Testis (tissue), 3 donors: ENCODE measurements around the gene TTLL11. TPM values are rescaled to one million over a fixed set of nuclear protein-coding genes. Genes with fewer than 3 reads are reported as not detected.

Experiments used
- DNase-seq: peaks from one replicate; pipeline ENCODE4 v3.0.0-alpha.2; 2019
- H3K27ac ChIP-seq, 2 donors: fragments of 200-600 bp; sonication (generic); one replicate each; pipeline ENCODE4 v1.5.1; 2019
- H3K27me3 ChIP-seq: fragments of 200-600 bp; sonication (generic); one replicate; pipeline ENCODE4 v1.5.1; 2019
- H3K36me3 ChIP-seq: fragments of 200-600 bp; sonication (generic); one replicate; pipeline ENCODE4 v1.5.1; 2017; ENCODE audit warnings: low read depth; ENCODE audit errors: missing control alignments
- H3K4me1 ChIP-seq: fragments of 200-600 bp; sonication (generic); one replicate; pipeline ENCODE4 v1.5.1; 2019
- H3K4me3 ChIP-seq, 2 donors: fragments of 200-600 bp; sonication (generic); one replicate each; pipeline ENCODE4 v1.5.1; 2017 to 2019
- H3K9me3 ChIP-seq: fragments of 200-600 bp; sonication (generic); one replicate; pipeline ENCODE4 v1.5.1; 2017
- CTCF ChIP-seq, 3 experiments: fragments of 450-650 bp in 2 of 3; fragments of 200-600 bp in 1 of 3; sonication (generic) in 1 of 3; IDR thresholded peaks; one replicate each; pipeline ENCODE4 v1.5.1; 2016 to 2019; ENCODE audit warnings: antibody characterized with exemption in 3 of 3, mild to moderate bottlenecking in 2 of 3, moderate library complexity in 1 of 3
- POLR2A ChIP-seq: fragments of 450-650 bp; IDR thresholded peaks from one replicate; pipeline ENCODE4 v1.6.1; 2017; ENCODE audit warnings: antibody characterized with exemption, mild to moderate bottlenecking, moderate library complexity
- WGBS, 2 donors: methylation state at CpG; one replicate each; pipeline ENCODE4 v1.1.5; 2018; 5-methylcytosine and 5-hydroxymethylcytosine counted together
- intact Hi-C: fragments of 100-400 bp; cut with DNase I; formaldehyde crosslinking; loops from one replicate; pipeline ENCODE4 v1.15.1; 2023; ENCODE audit warnings: low total_unique reads
- polyA plus RNA-seq: library from polyadenylated mRNA; stranded (reverse); fragments of 350-450 nt; fragmentation: Illumina TruSeq; extraction: RNeasy Lipid Tissue Mini Kit (QIAGEN cat#74804); gene quantifications from one replicate; pipeline ENCODE4 v1.2.3, GENCODE V29; 2014; ENCODE audit warnings: low read depth, low replicate concordance; ENCODE audit not compliant: insufficient read depth
- total RNA-seq, 2 donors: library from RNA; depleted of rRNA; stranded (reverse); fragments of >200 nt; gene quantifications; one replicate each; pipeline ENCODE4 v1.2.3, GENCODE V29; 2016

Gene TTLL11
- total and polyA plus RNA-seq, 3 donors from 2014 or later: 17.8 to 36.5 (median 19.8) TPM

GRCh38 chr9:121818841-121819427 is 274.2 kb downstream of the TTLL11 start:
- WGBS, 2 donors: 88 to 92% methylated on average over 11 to 12 of the region's 12 CpGs

GRCh38 chr9:121818016-121818661 is 275.0 kb downstream of the TTLL11 start:
- no peaks in the 10 kb centered on the region for H3K4me1 ChIP-seq
- WGBS, 2 donors: 86 to 87% methylated on average over 17 to 19 of the region's 19 CpGs

More at GRCh38 chr9:121818841-121819427, 274.2 kb downstream of the TTLL11 start:
- H3K36me3 ChIP-seq: no peaks in the 10 kb centered on the region
- DNase-seq: no peak
- H3K4me3 ChIP-seq: no peak overlapping the region
- no peak overlapping the region for H3K27ac ChIP-seq
- H3K4me1 ChIP-seq: no peaks in the 10 kb centered on the region
- no peaks in the 10 kb centered on the region for H3K9me3 ChIP-seq
- no peak for TF ChIP-seq POLR2A
- no peak for TF ChIP-seq CTCF (IDR thresholded peaks at IDR 0.05)
- intact Hi-C loops: no loop called here
- no peaks in the 10 kb centered on the region for H3K27me3 ChIP-seq

GRCh38 chr9:121817476-121817875 is 275.6 kb downstream of the TTLL11 start:
- intact Hi-C loops: no loop called here
- DNase-seq: no peak
- TF ChIP-seq CTCF (IDR thresholded peaks at IDR 0.05) (no peak), POLR2A (no peak)
- WGBS, 2 donors: 93 to 95% methylated on average over 9 of the region's 9 CpGs
- no peaks in the 10 kb centered on the region for H3K4me1 ChIP-seq
- no peak overlapping the region for H3K4me3 ChIP-seq
- no peaks in the 10 kb centered on the region for H3K36me3 ChIP-seq
- no peaks in the 10 kb centered on the region for H3K27me3 ChIP-seq
- no peak overlapping the region for H3K27ac ChIP-seq
- no peaks in the 10 kb centered on the region for H3K9me3 ChIP-seq

More at GRCh38 chr9:121818016-121818661, 275.0 kb downstream of the TTLL11 start:
- Histone ChIP-seq H3K36me3 (no peaks in the 10 kb centered on the region), H3K27ac (no peak overlapping the region), H3K27me3 (no peaks in the 10 kb centered on the region), H3K4me3 (no peak overlapping the region), H3K9me3 (no peaks in the 10 kb centered on the region)
- intact Hi-C loops: no loop called here
- no peak for DNase-seq
- TF ChIP-seq CTCF (IDR thresholded peaks at IDR 0.05) (no peak), POLR2A (no peak)

GRCh38 chr9:121816845-121817450 is 276.2 kb downstream of the TTLL11 start:
- H3K4me1 ChIP-seq: no peaks in the 10 kb centered on the region
- no peaks in the 10 kb centered on the region for H3K27me3 ChIP-seq
- no peak overlapping the region for H3K27ac ChIP-seq
- H3K4me3 ChIP-seq: no peak overlapping the region
- no peaks in the 10 kb centered on the region for H3K36me3 ChIP-seq
- DNase-seq: no peak
- no peaks in the 10 kb centered on the region for H3K9me3 ChIP-seq
- 83 to 87% methylated on average over 12 of the region's 12 CpGs for WGBS, 2 donors
- intact Hi-C loops: no loop called here
- no peak for TF ChIP-seq CTCF (IDR thresholded peaks at IDR 0.05)
- TF ChIP-seq POLR2A: no peak
